ENCODE results near the gene LRIG1. TPM values are rescaled to one million over a fixed set of nuclear protein-coding genes. Genes with fewer than 3 reads are reported as not detected.

Gene LRIG1
- total and polyA plus RNA-seq, 2 experiments from 2014 or later: 8.2 to 13.3 TPM

GRCh38 chr3:66484106-66484844, 16.5 kb downstream of the LRIG1 start:
- Histone ChIP-seq H2AFZ (no peak overlapping the region), H3K4me1 (ENCODE audit: insufficient read depth) (peaks cover 29% of the 10 kb centered on the region), H3K79me2 (peaks cover 61% of the 10 kb centered on the region), H4K20me1 (ENCODE audit: insufficient read depth, poor library complexity, severe bottlenecking) (no peaks in the 10 kb centered on the region), H3K9me2 (replicated peaks; ENCODE audit: insufficient read depth) (no peaks in the 10 kb centered on the region), H3K9me3 (ENCODE audit: low read depth) (no peaks in the 10 kb centered on the region), H3K27ac (no peak overlapping the region), H3K27me3 (no peaks in the 10 kb centered on the region), H3K36me3 (replicated peaks; ENCODE audit: insufficient read depth, low read depth) (no peaks in the 10 kb centered on the region), H3K4me2 (no peak overlapping the region), H3K4me3 (no peak overlapping the region)
- 77% methylated on average over 9 of the region's 9 CpGs for WGBS (ENCODE audit: low lambda C conversion rate, missing lambda C conversion rate)
- TF ChIP-seq CTCF (IDR thresholded peaks at IDR 0.05; ENCODE audit: poor library complexity): no peak
- no peak for TF ChIP-seq EZH2phosphoT487 (IDR thresholded peaks at IDR 0.05; ENCODE audit: low read depth, severe bottlenecking, unreplicated experiment)
- TF ChIP-seq EZH2 (IDR thresholded peaks at IDR 0.05; ENCODE audit: borderline replicate concordance): no peak
- DNase-seq (ENCODE audit: low spot score): no peak

- H3K4me2 ChIP-seq: no peak overlapping the region
- H3K79me2 ChIP-seq: peaks cover 60% of the 10 kb centered on the region
- H3K27me3 ChIP-seq: no peaks in the 10 kb centered on the region
- H3K9me2 ChIP-seq (replicated peaks; ENCODE audit: insufficient read depth): no peaks in the 10 kb centered on the region
- TF ChIP-seq EZH2phosphoT487 (IDR thresholded peaks at IDR 0.05; ENCODE audit: low read depth, severe bottlenecking, unreplicated experiment) (no peak), CTCF (IDR thresholded peaks at IDR 0.05; ENCODE audit: poor library complexity) (no peak), EZH2 (IDR thresholded peaks at IDR 0.05; ENCODE audit: borderline replicate concordance) (no peak)
- H3K4me1 ChIP-seq (ENCODE audit: insufficient read depth): peaks cover 38% of the 10 kb centered on the region
- 90% methylated on average over 13 of the region's 13 CpGs for WGBS (ENCODE audit: low lambda C conversion rate, missing lambda C conversion rate)
- no peaks in the 10 kb centered on the region for H3K36me3 ChIP-seq (replicated peaks; ENCODE audit: insufficient read depth, low read depth)
- no peak for DNase-seq (ENCODE audit: low spot score)
- H4K20me1 ChIP-seq (ENCODE audit: insufficient read depth, poor library complexity, severe bottlenecking): no peaks in the 10 kb centered on the region
- no peaks in the 10 kb centered on the region for H3K9me3 ChIP-seq (ENCODE audit: low read depth)
- H2AFZ ChIP-seq: no peak overlapping the region
- H3K4me3 ChIP-seq: no peak overlapping the region
- H3K27ac ChIP-seq: no peak overlapping the region
These were observed 17.4 kb downstream of the LRIG1 start for GRCh38 chr3:66483409-66483906.

GRCh38 chr3:66483006-66483405, 17.8 kb downstream of the LRIG1 start:
- H2AFZ ChIP-seq: no peak overlapping the region
- H3K36me3 ChIP-seq (replicated peaks; ENCODE audit: insufficient read depth, low read depth): no peaks in the 10 kb centered on the region
- no peaks in the 10 kb centered on the region for H3K9me2 ChIP-seq (replicated peaks; ENCODE audit: insufficient read depth)
- H3K4me1 ChIP-seq (ENCODE audit: insufficient read depth): peaks cover 40% of the 10 kb centered on the region
- H3K27me3 ChIP-seq: no peaks in the 10 kb centered on the region
- H3K9me3 ChIP-seq (ENCODE audit: low read depth): no peaks in the 10 kb centered on the region
- H3K27ac ChIP-seq: no peak overlapping the region
- H3K4me3 ChIP-seq: no peak overlapping the region
- DNase-seq (ENCODE audit: low spot score): no peak
- TF ChIP-seq CTCF (IDR thresholded peaks at IDR 0.05; ENCODE audit: poor library complexity): no peak
- TF ChIP-seq EZH2phosphoT487 (IDR thresholded peaks at IDR 0.05; ENCODE audit: low read depth, severe bottlenecking, unreplicated experiment): no peak
- TF ChIP-seq EZH2 (IDR thresholded peaks at IDR 0.05; ENCODE audit: borderline replicate concordance): no peak
- H3K4me2 ChIP-seq: no peak overlapping the region
- H4K20me1 ChIP-seq (ENCODE audit: insufficient read depth, poor library complexity, severe bottlenecking): no peaks in the 10 kb centered on the region
- WGBS (ENCODE audit: low lambda C conversion rate, missing lambda C conversion rate): 86% methylated on average over 4 of the region's 4 CpGs
- peaks cover 62% of the 10 kb centered on the region for H3K79me2 ChIP-seq
